HUDEP-2 (cell line): ENCODE data around the gene BRD3.

Source experiments
- DNase-seq, 76 experiments: peaks; one replicate each; lab custom pipeline; 2025; ENCODE audit not compliant: unreplicated experiment in 76 of 76; lab: John Stamatoyannopoulos, UW

The BRD3 gene

DNA sequence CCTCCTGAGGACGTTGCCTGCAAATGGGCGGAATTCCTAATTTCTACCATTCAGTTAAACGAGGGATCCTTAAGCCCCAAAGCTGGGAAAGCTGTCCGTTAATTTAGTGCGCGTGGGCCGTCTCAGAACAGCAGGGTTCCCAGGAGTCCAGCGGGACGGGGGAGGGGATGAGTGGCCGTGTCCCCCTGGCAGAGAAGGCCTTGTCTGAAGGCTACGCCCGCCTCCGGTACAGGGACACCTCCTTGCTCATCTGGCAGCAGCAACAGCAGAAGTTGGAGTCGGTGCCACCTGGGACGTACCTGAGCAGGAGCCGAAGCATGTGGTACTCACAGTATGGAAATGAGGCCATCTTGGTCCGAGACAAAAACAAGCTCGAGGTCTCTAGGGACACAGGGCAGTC is 41.2 kb downstream of the BRD3 start:
- DNase-seq = no peak

DNA sequence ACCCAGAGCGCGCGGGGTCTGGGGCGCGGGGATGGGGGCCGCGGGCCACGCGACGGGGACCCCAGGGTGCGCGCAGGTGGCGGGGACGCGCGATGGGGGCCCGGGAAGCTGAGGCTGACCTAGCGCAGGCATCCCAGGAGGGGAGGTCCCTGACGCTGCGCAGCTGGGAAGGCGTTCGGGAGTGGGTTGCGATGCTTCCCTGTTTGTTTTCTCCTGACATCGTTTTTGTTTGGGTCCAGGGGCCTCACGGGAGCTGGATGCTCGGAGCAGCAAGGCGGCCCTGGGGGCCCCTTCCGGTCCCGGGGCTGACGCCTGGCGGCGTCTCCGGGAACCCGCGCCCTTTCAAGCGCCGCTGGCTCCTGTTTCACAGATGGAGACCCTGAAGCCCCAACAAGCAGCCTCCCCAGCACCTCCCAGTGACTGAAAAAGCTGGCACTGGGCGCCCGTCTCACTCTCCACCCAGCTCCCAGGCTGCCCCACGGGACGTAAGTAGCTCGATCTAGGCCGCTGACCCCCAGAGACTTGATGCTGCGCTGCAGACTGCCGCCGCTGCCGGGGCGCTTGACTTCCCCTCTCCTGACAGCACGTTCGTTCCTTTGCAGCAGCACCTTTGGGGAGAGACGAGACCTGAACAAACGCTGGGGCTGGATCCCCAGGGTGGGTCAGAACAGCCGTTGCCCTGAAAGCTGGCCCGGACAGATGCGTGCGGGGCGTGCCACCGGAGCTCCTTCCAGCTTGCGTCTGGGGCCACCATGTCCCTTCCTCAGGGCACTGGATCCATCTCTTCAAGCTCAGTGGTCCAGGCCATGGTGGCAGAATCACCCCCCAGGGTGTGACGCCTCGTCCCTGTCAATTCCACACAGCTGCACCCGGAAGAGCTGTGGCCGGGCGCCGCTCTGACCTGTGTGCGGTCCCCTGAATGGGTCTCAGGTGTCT is 42.0 kb downstream of the BRD3 start:
- DNase-seq = peak in 17 of 76 experiments; percentile 1 to 30 (median 9)

DNA sequence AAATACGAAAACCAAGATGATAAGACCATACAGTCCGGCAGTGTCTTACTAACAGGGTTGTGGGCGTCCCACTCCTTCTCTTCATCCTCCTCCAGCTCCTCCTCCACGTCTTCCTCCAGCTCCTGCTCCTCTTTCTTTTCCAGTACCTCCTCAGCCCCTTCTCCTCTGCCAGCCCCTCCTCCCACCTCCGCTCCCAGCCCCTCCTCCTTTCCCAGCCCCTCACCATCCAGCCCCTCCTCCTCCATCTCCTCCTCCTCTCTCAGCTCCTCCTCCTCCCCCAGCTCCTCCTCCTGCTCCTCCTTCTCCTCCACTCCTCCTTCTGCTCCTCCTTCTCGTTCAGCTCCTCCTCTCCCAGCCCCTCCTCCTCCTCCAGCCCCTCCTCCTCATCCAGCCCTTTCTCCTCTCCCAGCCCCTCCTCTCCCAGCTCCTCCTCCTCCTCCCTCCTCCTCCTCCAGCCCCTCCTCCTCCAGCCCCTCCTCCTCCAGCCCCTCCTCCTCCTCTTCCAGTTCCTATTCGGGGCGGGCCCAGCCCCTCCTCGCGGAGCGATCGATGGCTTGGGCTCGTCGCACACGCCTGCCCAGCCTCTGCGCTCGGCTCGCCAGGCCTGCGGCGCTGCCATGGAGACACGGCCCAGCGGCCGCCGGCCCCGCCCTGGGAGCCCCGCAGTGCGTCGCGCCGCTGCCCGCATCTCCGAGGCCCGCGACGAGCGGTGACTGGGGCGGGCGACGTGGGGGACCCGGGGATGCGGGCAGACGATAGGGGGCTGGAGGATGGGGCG is 42.8 kb downstream of the BRD3 start, which contains the start of gene BRD3OS:
Gene BRD3OS (plus strand): TSS at position 654 of the 778 bp plus-strand sequence. CDS start 1,267 bp downstream, outside the sequence.
- DNase-seq = peak in 73 of 76 experiments; percentile 35 to 95 (median 90)

DNA sequence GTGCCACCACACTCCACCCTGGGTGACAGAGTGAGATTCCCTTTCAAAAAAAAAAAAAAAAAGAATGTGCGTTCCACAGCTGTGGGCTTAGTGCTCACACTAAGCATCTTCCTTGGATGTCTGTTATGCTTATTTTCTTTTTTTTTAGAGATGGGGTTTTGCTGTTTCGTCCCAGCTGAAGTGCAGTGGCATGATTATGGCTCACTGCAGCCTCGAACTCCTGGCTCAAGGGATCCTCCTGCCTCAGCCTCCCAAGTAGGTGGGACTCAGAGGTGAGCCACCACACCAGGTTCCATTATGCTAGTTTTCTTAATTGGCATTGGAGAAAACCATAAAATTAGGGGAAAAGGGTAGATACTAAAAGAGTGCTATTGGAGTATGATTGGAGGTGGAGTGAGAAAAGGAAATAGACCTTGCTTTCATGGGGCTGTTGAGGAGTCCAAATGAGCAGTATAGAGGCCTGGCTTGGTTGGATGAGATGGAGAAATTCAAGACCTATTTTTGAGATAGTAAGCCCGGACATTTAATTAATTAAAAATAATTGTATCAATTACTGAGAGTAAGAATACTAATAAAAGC is 43.5 kb downstream of the BRD3 start:
- DNase-seq = no peak

DNA sequence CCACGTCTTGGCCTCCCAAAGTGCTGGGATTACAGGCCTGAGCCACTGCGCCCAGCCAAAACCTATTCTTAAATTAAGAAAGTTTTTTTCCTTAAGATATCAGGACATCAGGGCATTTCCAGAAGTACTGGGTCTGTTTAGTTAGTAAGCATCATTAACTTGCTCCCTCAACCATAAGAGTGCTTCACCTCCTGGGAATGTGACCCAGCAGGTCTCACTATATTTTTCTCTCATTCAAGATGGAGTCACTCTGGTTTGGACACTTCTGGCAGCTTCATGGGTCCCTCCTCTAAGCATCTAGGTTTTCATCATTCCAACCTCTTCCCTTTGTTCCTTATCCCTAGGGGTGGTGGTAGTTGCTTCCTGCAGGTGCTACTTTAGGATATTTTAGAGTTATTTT is 52.9 kb downstream of the BRD3 start:
- DNase-seq = no peak

DNA sequence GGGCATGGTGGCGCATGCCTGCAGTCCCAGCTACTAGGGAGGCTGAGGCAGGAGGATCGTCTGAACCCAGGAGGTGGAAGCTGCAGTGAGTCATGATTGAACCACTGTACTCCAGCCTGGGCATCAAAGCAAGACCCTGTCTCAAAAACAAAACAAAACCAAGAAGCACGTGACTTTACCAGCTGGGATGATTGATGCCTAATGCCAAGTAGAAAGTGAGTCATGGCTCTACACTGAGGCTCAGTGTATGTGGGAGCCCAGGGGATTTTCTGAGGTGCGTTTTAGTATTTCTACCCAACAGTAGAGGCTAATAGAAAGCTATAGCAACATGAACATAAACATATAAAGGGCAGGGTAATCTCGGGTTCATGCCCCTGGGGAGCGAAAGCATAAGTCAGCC is 56.4 kb downstream of the BRD3 start:
- no peak for DNase-seq

DNA sequence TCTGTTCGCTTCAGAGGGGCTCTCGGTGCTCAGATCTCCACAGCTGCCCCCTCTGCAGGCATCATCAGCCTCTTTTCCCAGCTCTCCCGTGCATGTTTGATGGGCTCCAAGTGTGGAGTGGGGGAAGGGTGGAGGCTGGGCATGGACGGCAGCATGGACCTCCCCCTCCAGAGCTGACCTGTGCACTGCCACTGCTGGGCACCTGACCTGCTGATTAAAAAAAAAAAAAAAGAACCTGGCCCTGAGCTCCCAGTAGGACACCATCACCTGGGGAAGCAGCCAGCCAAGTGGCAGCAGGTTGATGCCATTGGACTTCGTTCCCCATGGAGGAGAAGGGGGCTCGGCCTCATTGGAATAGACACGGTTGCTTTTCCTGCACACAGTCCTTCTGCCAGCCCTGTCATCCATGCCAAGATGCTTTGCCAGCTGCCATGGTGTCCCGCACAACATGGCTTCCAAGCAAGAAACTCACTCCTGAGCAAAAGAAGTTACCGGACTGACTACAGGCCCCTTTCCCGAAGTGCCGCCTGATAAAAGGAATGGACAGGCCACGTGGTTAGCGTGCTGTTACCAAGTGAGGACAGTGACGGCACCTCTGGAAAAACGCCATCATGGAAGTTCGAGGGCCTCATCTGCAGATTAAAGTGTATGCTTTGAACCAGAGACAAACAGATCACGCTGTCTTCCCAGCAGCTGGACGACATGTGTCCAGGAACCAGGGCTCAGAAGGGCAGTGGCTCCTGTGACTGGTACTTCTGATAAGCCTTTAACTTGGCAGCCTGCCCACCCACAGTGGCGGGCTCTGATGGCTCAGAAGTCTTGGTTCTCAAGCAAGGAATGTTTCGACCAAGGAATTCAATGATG is 57.3 kb downstream of the BRD3 start:
- peak in 72 of 76 experiments; percentile 23 to 87 (median 64) for DNase-seq

DNA sequence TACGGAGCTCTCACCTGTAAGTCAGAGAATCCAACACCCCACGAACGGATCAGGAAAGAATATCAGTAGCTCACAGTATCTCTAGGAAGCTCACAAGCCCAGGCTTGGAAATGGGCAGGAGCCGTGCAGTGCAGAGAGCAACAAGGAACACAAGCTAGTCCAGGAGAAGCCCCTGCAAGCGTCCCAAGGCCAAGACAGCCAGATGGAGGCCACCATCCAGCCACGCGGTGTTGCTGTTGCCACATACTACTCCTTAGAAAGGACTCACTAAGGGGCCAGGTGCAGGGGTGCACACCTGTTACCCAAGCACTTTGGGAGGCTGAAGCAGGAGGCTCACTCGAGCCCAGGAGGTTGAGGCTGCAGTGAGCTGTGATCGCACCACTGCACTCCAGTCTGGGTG is 60.3 kb downstream of the BRD3 start:
- no peak for DNase-seq

DNA sequence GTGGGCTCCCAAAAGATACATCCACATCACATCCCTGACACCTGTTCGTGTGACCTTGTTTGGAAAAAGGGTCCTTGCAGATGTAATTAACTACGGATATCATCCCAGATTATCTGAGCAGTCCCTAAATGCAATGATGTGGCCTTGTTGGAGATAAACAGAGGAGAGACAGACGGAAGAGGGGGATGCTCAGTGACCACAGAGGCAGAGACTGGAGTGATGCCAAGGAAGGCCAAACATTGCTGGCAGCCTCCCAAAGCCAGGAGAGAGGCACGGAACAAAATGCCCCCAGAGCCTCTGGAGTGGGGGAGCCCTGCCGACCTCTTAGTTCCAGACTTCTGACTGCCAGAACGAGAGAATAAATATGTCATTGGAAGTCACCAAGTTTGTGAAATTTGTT is 60.7 kb downstream of the BRD3 start:
- DNase-seq = peak in 1 of 76 experiments; percentile 5

DNA sequence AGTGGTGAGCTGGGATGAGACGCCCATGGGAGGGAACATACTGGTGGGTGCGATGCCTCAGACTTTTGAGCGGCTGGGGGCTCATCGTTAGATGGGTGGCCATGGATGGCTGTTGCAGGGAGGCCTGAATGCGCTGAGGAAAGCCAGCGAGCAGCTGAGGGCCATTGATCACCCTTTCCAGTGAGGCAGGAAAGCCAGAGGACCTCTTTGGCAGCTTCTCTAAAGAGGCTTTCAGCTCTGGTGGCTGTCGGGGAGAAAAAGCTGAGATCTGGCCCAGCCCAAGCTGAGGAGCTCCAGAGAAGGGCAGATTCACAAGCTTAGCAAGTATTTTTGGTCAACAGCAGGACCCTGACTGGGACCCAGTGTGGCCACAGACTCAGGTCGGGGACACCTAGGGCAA is 62.4 kb downstream of the BRD3 start:
- no peak for DNase-seq

DNA sequence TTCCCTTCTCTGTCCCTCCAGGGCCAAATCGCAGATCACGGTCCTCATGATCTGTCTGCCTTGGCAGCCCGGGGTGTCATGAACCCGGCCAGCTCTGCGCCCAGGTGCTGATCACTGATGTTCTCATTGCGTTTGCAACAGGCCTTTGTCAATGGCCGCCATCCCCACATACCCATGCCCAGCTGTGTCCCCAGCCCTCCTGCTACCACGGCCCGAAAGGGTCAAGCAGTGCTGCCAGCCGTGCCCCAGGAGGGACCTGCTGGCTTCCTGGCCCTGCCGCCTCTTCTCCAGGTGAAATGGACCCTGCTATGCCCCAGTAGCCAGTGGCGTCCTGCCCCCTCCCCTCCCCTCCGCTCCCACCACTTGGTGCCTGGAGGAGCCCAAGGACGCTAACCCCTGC is 62.9 kb downstream of the BRD3 start:
- DNase-seq = no peak

DNA sequence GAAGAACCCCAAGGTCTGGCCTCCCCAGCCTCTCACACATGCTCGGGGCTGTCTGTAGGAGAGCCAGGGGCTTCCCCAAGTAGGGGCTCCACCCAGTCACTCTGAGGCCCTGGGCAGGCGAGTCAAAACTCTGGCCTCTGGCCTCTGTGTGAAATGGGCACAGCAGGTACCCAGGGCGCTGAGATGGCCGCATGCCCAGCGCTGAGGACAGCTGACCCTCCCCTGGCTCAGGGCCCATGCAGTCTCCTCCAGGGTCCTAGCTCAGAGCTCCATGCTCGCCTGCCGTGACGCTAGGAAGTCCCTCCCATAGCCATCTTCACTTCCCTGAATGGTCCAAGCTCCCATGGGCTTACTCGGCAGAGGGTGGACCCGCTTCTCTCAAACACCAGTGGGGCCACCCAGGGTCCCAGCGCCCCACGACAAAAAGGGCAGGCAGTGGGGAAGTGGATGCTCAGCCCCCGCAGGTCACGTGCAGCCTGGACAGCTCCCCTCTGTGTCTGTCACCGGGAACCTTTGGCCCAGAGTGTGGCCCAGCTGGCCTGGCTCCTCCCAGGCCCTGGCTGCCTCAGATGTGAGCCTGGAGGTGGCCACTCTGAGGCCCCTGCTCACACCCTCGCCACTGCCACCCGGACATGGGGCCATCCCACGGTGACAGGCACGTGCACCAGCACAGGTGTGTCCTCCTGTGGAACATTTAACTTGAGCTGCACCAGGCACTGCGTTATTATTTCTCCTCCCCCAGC is 63.5 kb downstream of the BRD3 start:
- no peak for DNase-seq

DNA sequence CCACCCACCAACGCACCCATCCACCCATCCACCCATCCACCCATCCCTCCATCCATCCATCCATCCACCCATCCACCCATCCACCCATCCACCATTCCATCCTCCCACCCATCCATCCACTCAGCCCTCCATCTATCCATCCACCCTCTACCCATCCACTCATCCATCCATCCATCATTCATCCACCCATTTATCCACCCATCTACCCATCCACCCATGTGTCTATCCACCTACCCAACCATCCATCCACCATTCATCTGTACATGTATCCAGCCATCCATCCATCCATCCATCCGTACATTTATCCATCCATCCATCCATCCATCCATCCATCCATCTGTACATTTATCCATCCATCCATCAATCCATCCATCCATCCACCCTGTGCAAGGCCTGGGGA is 64.6 kb downstream of the BRD3 start:
- DNase-seq = no peak

DNA sequence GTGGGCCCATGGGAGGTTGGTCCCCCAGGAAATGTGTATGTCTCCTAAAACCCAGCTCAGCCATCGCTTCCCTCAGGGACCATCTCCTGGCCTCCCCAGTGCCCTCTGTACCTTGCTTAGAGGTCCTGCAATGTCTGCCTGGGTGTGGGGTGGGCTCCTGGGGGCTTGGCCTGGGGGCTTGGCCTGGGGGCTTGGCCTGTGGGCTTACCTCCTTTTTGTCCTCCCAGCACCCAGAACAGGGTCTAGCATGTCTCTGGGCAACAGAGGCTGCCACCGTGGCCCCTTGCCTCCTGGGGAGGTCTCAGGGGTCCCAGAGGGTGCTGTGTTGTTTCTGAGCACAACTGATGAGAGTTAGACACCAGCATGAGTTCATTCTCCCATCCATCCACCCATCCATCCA is 65.0 kb downstream of the BRD3 start:
- DNase-seq = no peak

DNA sequence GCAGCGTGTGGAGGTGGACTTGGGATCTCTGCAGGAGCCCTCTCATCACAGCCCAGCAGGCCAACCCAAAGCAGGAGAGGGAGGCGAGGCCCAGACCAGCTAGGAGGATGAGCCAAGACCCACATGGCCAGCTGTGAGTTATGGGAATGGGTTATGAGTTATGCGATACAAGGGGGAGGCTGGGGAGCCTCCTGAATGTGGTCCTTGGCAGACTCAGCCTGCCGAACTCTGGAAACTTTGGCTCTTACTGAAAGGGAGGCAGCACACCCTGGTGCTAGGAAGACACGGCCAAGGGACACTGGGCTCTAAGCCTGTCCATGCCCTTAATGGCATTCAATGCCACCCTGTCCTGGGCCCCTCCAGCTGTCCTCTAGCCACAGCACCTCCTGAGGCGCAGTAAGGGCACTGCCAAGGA is 68.0 kb downstream of the BRD3 start:
- DNase-seq = no peak

DNA sequence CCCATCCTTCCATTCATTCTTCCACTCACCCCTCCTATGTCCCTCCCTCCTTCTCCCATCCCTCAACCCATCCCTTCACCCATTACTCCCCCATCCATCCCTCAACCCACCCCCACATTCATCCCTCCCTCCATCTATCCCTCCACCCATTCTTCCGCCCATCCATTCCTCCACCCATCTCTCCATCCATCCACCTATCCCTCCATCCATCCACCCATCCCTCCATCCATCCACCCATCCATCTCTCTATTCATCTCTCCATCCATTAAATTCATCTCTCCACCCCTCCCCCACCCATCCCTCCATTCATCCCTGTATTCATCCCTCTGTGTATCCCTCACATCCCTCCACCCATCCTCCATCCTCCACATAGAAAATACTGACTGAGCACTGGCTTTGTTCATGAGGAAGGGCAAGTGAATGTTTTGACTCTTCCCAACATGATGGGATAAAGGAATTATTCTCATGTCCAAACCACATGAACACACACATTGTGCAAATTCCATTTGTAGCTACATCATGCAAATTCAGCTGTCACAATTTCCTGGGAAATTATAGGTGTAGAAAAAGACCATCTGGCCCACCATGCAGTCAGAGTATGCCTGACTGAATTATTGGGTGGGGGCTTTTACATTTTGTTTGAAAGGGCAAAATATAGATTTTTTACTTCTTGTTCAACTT is 68.8 kb downstream of the BRD3 start:
- no peak for DNase-seq

DNA sequence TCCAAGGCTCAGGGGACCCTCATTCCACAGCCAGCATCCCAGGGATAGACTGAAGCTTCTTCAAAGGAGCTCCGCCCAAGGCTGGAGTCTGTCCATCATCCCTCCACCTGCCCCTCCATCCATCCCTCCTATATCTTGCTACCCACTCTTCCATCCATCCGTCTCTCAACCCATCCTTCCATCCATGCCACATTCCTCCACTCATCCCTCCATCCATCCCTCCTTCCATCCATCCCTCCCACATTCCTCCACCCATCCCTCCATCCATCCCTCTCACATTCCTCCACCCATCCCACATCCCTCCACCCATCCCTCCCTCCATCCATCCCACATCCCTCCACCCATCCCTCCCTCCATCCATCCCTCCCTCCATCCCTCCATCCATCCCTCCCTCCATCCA is 70.2 kb downstream of the BRD3 start:
- DNase-seq = no peak

DNA sequence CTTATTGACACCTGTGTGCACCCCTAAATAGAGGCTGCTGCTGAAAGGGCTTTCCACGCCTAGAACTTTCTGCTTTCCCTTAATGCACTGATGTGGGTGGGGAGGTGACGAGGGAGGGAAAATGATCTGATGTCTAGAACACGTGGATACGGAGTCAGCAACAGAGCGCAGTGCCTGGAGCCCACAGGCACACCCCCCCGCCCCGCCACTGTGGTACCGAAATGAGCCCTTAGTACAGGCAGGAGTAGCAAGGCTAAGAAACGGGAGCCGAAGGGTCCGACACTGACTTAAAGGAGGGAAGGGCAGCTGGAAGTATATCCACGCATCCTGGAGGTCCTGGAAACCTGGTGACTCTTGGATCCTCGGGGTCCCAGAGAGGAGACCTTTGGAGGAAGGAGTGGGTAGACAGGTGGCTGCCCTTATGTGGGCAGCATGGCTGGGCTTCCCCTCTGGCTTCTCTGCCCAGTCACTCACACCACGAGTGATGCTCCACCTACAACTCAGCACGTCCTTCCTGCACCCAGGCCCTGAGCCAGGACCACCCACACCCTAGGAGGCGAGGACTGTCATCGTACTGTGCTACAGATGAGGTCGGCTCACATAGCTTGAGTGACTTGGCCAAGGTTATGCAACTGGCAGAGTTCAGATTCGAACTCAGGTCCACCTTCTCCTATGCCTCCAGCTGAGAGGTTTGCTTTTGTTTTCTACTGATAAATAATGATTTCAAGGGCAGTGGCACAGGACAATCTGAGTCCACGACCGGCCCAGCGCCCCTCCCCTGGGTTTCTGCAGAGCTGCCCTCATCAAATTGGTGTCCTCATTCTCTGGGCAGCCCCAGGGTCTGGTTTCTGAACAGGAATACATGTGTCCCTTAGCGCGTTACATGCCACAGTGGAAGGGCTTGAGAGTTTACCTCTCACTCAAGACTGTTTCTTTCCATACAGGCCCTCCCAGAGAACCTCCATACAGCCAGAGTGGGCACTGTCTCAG is 71.0 kb downstream of the BRD3 start:
- DNase-seq = no peak
